ENCODE measurements around the gene ATP6V0D1. TPM values are rescaled to one million over a fixed set of nuclear protein-coding genes. Genes with fewer than 3 reads are reported as not detected.
A peak's percentile ranks its signal among the peaks of the same experiment; 100 is the strongest.

Gene ATP6V0D1
- total RNA-seq, 1 experiment from 2014 or later, result 85.3 TPM

GRCh38 chr16:67396159-67397035, 84.6 kb downstream of the ATP6V0D1 start:
- peak overlapping the region; percentile 46 for H3K4me3 Mint-ChIP-seq (ENCODE audit: low read depth, unreplicated experiment)
- H3K27ac Mint-ChIP-seq (ENCODE audit: unreplicated experiment), result peak overlapping the region; percentile 90
- H3K36me3 Mint-ChIP-seq (ENCODE audit: insufficient read depth, unreplicated experiment), result peaks cover 53% of the 10 kb centered on the region
- peaks cover 41% of the 10 kb centered on the region for H3K4me1 Mint-ChIP-seq (ENCODE audit: low read depth, unreplicated experiment)
- DNase-seq, result peak; percentile 92
- no peak for TF ChIP-seq CTCF (IDR thresholded peaks at IDR 0.05; ENCODE audit: unreplicated experiment)
- intact Hi-C loops (cut with micrococcal nuclease; ENCODE audit: unreplicated experiment), result loop anchor here (5.0 kb wide), 2 partner anchors 34 to 134 kb away; no protein-coding TSS in a partner anchor
- H3K27me3 Mint-ChIP-seq (ENCODE audit: unreplicated experiment), result no peaks in the 10 kb centered on the region
- CTCF ChIA-PET, result interaction anchor here (0.6 to 1.5 kb wide), 11 partner anchors 8 to 153 kb away, joined by 3 to 9 read pairs (median 4); no protein-coding TSS in a partner anchor
- no peaks in the 10 kb centered on the region for H3K9me3 Mint-ChIP-seq (ENCODE audit: low read depth, unreplicated experiment)
- BruUV-seq (replicated peaks), result no TSS peak

- Mint-ChIP-seq H3K4me1 (ENCODE audit: low read depth, unreplicated experiment) (peaks cover 45% of the 10 kb centered on the region), H3K9me3 (ENCODE audit: low read depth, unreplicated experiment) (no peaks in the 10 kb centered on the region), H3K27ac (ENCODE audit: unreplicated experiment) (peak overlapping the region; percentile 90), H3K36me3 (ENCODE audit: insufficient read depth, unreplicated experiment) (peaks cover 61% of the 10 kb centered on the region), H3K4me3 (ENCODE audit: low read depth, unreplicated experiment) (peak overlapping the region; percentile 46), H3K27me3 (ENCODE audit: unreplicated experiment) (no peaks in the 10 kb centered on the region)
- intact Hi-C loops (cut with micrococcal nuclease; ENCODE audit: unreplicated experiment), result loop anchor here (1.0 to 5.0 kb wide), 4 partner anchors 33 to 133 kb away; partner anchors contain the start of genes KCTD19 and LRRC36
- no TSS peak for BruUV-seq (replicated peaks)
- no peak for TF ChIP-seq CTCF (IDR thresholded peaks at IDR 0.05; ENCODE audit: unreplicated experiment)
- DNase-seq, result peak; percentile 43
- CTCF ChIA-PET, result interaction anchor here (0.6 to 1.5 kb wide), 9 partner anchors 8 to 152 kb away, joined by 3 to 7 read pairs (median 4); no protein-coding TSS in a partner anchor
Measured at GRCh38 chr16:67395458-67396158, 85.3 kb downstream of the ATP6V0D1 start.

- no TSS peak for BruUV-seq (replicated peaks)
- Mint-ChIP-seq H3K36me3 (ENCODE audit: insufficient read depth, unreplicated experiment) (peaks cover 61% of the 10 kb centered on the region), H3K4me3 (ENCODE audit: low read depth, unreplicated experiment) (peak overlapping the region; percentile 46), H3K27ac (ENCODE audit: unreplicated experiment) (peak overlapping the region; percentile 90), H3K9me3 (ENCODE audit: low read depth, unreplicated experiment) (no peaks in the 10 kb centered on the region), H3K4me1 (ENCODE audit: low read depth, unreplicated experiment) (peaks cover 45% of the 10 kb centered on the region), H3K27me3 (ENCODE audit: unreplicated experiment) (no peaks in the 10 kb centered on the region)
- CTCF ChIA-PET, result interaction anchor here (1.5 kb wide), 1 partner anchor 111 kb away, joined by 4 read pairs; no protein-coding TSS in a partner anchor
- intact Hi-C loops (cut with micrococcal nuclease; ENCODE audit: unreplicated experiment), result loop anchor here (1.0 to 5.0 kb wide), 4 partner anchors 33 to 133 kb away; partner anchors contain the start of genes KCTD19 and LRRC36
- no peak for DNase-seq
- TF ChIP-seq CTCF (IDR thresholded peaks at IDR 0.05; ENCODE audit: unreplicated experiment), result no peak
Measured at GRCh38 chr16:67395105-67395457, 85.9 kb downstream of the ATP6V0D1 start.

Data from Calu3 (cell line).